SU-DHL-6 (cell line): ENCODE data around the gene GPALPP1.

Experiments
- CTCF ChIP-seq: fragments of 200-600 bp; sonication (generic); IDR thresholded peaks from one replicate; pipeline ENCODE4 v1.5.1; 2017; ENCODE audit warnings: antibody characterized with exemption, mild to moderate bottlenecking, low read length, moderate library complexity; ENCODE audit not compliant: insufficient read depth, poor library complexity, severe bottlenecking
- EZH2phosphoT487 ChIP-seq: fragments of 200-600 bp; sonication (generic), shearing (Covaris generic); conservative IDR thresholded peaks from 2 replicates; pipeline ENCODE4 v1.6.1; 2018; ENCODE audit warnings: mild to moderate bottlenecking, antibody characterized with exemption, low read length, moderate library complexity, mixed read lengths

- TF ChIP-seq CTCF (no peak), EZH2phosphoT487 (no peak)
Observed at GRCh38 chr13:44955406-44955805, 33.9 kb upstream of the GPALPP1 start.
